ENCODE results near the gene NUP210. TPM values are rescaled to one million over a fixed set of nuclear protein-coding genes. Genes with fewer than 3 reads are reported as not detected.

NUP210 gene
- total and polyA plus RNA-seq, 3 donors from 2014 or later: 26.2 to 44.0 (median 37.4) TPM

GRCh38 chr3:13268961-13269441, 151.1 kb downstream of the NUP210 start:
- intact Hi-C loops (cut with DNase I; ENCODE audit: low total_unique reads): no loop called here
- 77% methylated on average over 11 of the region's 11 CpGs for WGBS, 2 donors
- no peaks in the 10 kb centered on the region for H3K36me3 ChIP-seq (ENCODE audit: low read depth, missing control alignments)
- H3K4me1 ChIP-seq: peaks cover 3% of the 10 kb centered on the region
- DNase-seq: no peak
- H3K27ac ChIP-seq: no peak overlapping the region
- H3K27me3 ChIP-seq: no peaks in the 10 kb centered on the region
- no peaks in the 10 kb centered on the region for H3K9me3 ChIP-seq
- H3K4me3 ChIP-seq: no peak overlapping the region
- no peak for TF ChIP-seq POLR2A (IDR thresholded peaks at IDR 0.05)
- TF ChIP-seq CTCF (IDR thresholded peaks at IDR 0.05): no peak

GRCh38 chr3:13268120-13268519, 152.0 kb downstream of the NUP210 start:
- no peak overlapping the region for H3K4me3 ChIP-seq
- no peaks in the 10 kb centered on the region for H3K27me3 ChIP-seq
- H3K9me3 ChIP-seq: no peaks in the 10 kb centered on the region
- intact Hi-C loops (cut with DNase I; ENCODE audit: low total_unique reads): no loop called here
- TF ChIP-seq CTCF (IDR thresholded peaks at IDR 0.05) (no peak), POLR2A (IDR thresholded peaks at IDR 0.05) (no peak)
- WGBS, 2 donors: 93 to 97% methylated on average over 2 of the region's 2 CpGs
- DNase-seq: no peak
- no peak overlapping the region for H3K27ac ChIP-seq
- no peaks in the 10 kb centered on the region for H3K36me3 ChIP-seq (ENCODE audit: low read depth, missing control alignments)
- peaks cover 7% of the 10 kb centered on the region for H3K4me1 ChIP-seq

- TF ChIP-seq POLR2A (IDR thresholded peaks at IDR 0.05) (no peak), CTCF (IDR thresholded peaks at IDR 0.05) (no peak)
- no peaks in the 10 kb centered on the region for H3K9me3 ChIP-seq
- H3K36me3 ChIP-seq (ENCODE audit: low read depth, missing control alignments): no peaks in the 10 kb centered on the region
- no peak overlapping the region for H3K4me3 ChIP-seq
- no peaks in the 10 kb centered on the region for H3K27me3 ChIP-seq
- WGBS, 2 donors: 77 to 80% methylated on average over 9 to 14 of the region's 14 CpGs
- DNase-seq: no peak
- H3K4me1 ChIP-seq: peaks cover 7% of the 10 kb centered on the region
- peak overlapping the region; percentile 14 to 18 for H3K27ac ChIP-seq
- intact Hi-C loops (cut with DNase I; ENCODE audit: low total_unique reads): no loop called here
These were observed 153.3 kb downstream of the NUP210 start for GRCh38 chr3:13266651-13267362.

Small RNAs within 50 kb of the gene (small RNA-seq; reads per million reads assigned to genes)
- gene AC027124.2: 0 reads per million in 2 donors

Other genes with a start within 250 kb of the NUP210 start
- 10 to 100 TPM; 33.1 to 81.9 TPM for gene HDAC11, start 60.0 kb upstream of the NUP210 start, total RNA-seq
- gene HDAC11, start 60.0 kb upstream of the NUP210 start, polyA plus RNA-seq (ENCODE audit: insufficient read depth, low read depth, low replicate concordance): 97.7 TPM
- 100 to 1,000 TPM; 248 to 334 TPM for gene FBLN2, start 128.8 kb upstream of the NUP210 start, total RNA-seq
- gene FBLN2, start 128.8 kb upstream of the NUP210 start, polyA plus RNA-seq (ENCODE audit: insufficient read depth, low read depth, low replicate concordance): 172 TPM

Measured in testis (tissue), 3 donors.